Left ventricle myocardium inferior (tissue), 1 donor: ENCODE data around the gene DEPDC1. TPM values are rescaled to one million over a fixed set of nuclear protein-coding genes. Genes with fewer than 3 reads are reported as not detected.

Experiments used
- DNase-seq: peaks from one replicate; pipeline ENCODE4 v3.0.0-alpha.2; 2020
- H3K27ac ChIP-seq: fragments of 200-600 bp; replicated peaks from 2 replicates; pipeline ENCODE4 v1.8.0; 2021
- H3K27me3 ChIP-seq: fragments of 200-600 bp; 2 replicates; pipeline ENCODE4 v1.8.0; 2021; ENCODE audit warnings: low read depth
- H3K36me3 ChIP-seq: fragments of 200-600 bp; 2 replicates; pipeline ENCODE4 v1.8.0; 2021
- H3K4me1 ChIP-seq: fragments of 200-600 bp; 2 replicates; pipeline ENCODE4 v1.8.0; 2021
- H3K4me3 ChIP-seq: fragments of 200-600 bp; 2 replicates; pipeline ENCODE4 v1.8.0; 2021; ENCODE audit warnings: mild to moderate bottlenecking, moderate library complexity
- H3K9me3 ChIP-seq: fragments of 200-600 bp; replicated peaks from 2 replicates; pipeline ENCODE4 v1.8.0; 2021
- intact Hi-C: fragments of 100-400 bp; cut with micrococcal nuclease; formaldehyde crosslinking; loops from one replicate; pipeline ENCODE4 v1.11.0; 2022
- total RNA-seq: library from RNA; stranded (reverse); fragmentation: NEBNext Ultra II Directional; extraction: Animal tissue kit (Norgen Biotek cat#: 25700); gene quantifications from one replicate; pipeline ENCODE4 v1.2.1, GENCODE V29; 2021
- TF ChIP-seq, protein P1 (sequence below): fragments of 200-600 bp; IDR thresholded peaks from 2 replicates; pipeline ENCODE4 v1.8.0; 2021; ENCODE audit warnings: antibody characterized with exemption, mild to moderate bottlenecking, borderline replicate concordance
- donor health status: DM: no; HTN: yes; CAD: no; lungs with severe emphysema.

Gene DEPDC1
- total RNA-seq, 1 donor from 2014 or later, result 0.27 TPM

DNA sequence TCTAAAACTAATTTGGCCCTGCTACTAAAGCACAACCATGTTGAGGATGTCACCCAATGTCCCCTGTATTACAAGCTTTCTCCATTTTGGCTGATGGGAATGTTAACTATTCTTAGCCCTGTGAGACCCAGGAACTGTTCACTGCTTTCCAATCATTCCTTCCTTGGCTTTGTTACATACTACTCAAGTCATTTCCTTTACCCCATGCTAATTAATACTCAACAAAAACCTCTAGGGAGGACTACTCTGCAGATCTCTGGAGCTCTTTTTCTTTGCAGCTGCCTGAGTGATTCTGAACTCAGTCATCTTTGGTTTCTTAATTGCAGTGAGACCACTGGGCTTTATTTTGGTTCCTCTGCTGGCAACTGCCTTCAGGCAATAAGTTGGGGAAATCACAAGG is 23.8 kb downstream of the DEPDC1 start:
- no peak overlapping the region for H3K4me3 ChIP-seq
- peaks cover 8% of the 10 kb centered on the region for H3K9me3 ChIP-seq
- no peaks in the 10 kb centered on the region for H3K36me3 ChIP-seq
- no peaks in the 10 kb centered on the region for H3K4me1 ChIP-seq
- H3K27ac ChIP-seq, result no peak overlapping the region
- H3K27me3 ChIP-seq, result no peaks in the 10 kb centered on the region
- TF ChIP-seq, protein P1, sequence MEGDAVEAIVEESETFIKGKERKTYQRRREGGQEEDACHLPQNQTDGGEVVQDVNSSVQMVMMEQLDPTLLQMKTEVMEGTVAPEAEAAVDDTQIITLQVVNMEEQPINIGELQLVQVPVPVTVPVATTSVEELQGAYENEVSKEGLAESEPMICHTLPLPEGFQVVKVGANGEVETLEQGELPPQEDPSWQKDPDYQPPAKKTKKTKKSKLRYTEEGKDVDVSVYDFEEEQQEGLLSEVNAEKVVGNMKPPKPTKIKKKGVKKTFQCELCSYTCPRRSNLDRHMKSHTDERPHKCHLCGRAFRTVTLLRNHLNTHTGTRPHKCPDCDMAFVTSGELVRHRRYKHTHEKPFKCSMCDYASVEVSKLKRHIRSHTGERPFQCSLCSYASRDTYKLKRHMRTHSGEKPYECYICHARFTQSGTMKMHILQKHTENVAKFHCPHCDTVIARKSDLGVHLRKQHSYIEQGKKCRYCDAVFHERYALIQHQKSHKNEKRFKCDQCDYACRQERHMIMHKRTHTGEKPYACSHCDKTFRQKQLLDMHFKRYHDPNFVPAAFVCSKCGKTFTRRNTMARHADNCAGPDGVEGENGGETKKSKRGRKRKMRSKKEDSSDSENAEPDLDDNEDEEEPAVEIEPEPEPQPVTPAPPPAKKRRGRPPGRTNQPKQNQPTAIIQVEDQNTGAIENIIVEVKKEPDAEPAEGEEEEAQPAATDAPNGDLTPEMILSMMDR, result no peak
- no peak for DNase-seq
- intact Hi-C loops, result no loop called here

DNA sequence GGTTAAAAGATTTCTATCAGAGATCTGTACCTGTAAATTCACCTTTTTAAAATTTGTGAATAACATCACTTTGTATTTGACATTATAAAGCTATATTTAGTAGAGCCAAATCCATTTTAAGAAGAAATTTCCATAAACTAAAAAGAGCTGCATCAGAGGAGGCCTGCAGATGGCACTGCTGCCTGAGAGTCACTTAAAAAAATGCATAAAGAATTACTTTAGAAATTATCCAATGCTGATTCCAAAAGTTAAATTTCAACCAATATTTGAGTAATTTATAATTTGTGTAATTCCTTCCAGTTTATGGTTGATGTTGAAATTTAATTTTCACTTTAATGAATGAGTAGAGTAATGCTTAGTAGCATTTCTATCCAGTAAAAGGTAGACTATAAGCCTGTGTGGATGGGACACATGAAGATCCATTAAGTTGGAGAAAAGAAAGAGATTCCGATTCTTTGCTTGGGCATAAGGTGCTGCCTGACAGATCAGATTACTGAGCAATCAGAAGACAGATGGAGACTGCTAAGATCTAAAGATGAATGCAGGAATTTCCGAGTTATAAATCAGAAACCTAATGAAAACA is 26.4 kb downstream of the DEPDC1 start:
- intact Hi-C loops, result no loop called here
- TF ChIP-seq, protein P1, result peak; percentile 72

DNA sequence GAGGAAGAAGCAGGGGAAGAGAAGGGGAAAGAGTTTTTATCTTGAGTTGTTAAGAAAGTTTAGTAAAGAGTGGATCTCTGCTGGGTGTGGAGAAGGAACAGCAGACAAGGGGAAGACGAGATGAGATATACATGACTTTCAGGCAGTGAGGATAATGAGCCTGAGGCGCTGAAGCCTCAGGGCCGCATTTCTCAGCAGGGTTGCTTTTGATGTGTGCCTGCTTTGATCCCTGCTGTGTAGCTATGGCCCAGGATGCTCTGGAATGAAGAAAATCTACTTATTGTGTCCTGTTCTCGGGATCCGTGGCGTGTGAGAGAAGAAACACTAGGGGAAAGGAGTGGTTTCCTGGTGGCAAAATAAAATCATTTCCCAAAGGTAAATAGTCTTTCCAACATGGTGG is 32.0 kb downstream of the DEPDC1 start:
- intact Hi-C loops, result no loop called here

More for the DNA sequence above, 26.4 kb downstream of the DEPDC1 start:
- no peak for DNase-seq
- Histone ChIP-seq H3K4me1 (no peaks in the 10 kb centered on the region), H3K4me3 (no peak overlapping the region), H3K27ac (no peak overlapping the region), H3K9me3 (peaks cover 8% of the 10 kb centered on the region), H3K36me3 (no peaks in the 10 kb centered on the region), H3K27me3 (no peaks in the 10 kb centered on the region)

DNA sequence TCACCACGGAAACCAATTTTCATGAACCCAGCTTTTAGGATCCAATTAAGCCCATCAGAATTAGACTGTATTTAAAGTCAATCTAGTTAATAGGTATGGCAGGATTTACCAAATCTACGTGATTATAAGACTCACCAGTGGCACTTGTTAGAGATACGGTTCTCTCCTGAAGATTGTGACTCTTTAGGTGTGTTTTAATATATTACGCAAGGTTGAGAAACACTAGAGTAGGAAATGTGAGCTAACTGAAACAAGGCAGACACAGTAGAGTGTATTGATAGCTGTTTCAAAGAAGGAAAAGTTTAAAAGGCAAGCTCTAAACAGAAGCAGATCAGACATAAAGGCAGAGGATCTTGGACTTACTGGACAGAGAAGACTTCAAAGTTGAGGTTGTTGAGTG is 35.9 kb downstream of the DEPDC1 start:
- H3K9me3 ChIP-seq, result peaks cover 18% of the 10 kb centered on the region
- no peaks in the 10 kb centered on the region for H3K36me3 ChIP-seq
- H3K27me3 ChIP-seq, result no peaks in the 10 kb centered on the region
- H3K4me3 ChIP-seq, result no peak overlapping the region
- TF ChIP-seq, protein P1, result no peak
- intact Hi-C loops, result no loop called here
- no peak for DNase-seq
- H3K27ac ChIP-seq, result no peak overlapping the region
- H3K4me1 ChIP-seq, result no peaks in the 10 kb centered on the region

More for the DNA sequence above, 32.0 kb downstream of the DEPDC1 start:
- Histone ChIP-seq H3K27ac (no peak overlapping the region), H3K4me1 (no peaks in the 10 kb centered on the region), H3K4me3 (no peak overlapping the region), H3K27me3 (no peaks in the 10 kb centered on the region), H3K9me3 (peaks cover 18% of the 10 kb centered on the region), H3K36me3 (no peaks in the 10 kb centered on the region)
- DNase-seq, result no peak
- TF ChIP-seq, protein P1, result no peak

DNA sequence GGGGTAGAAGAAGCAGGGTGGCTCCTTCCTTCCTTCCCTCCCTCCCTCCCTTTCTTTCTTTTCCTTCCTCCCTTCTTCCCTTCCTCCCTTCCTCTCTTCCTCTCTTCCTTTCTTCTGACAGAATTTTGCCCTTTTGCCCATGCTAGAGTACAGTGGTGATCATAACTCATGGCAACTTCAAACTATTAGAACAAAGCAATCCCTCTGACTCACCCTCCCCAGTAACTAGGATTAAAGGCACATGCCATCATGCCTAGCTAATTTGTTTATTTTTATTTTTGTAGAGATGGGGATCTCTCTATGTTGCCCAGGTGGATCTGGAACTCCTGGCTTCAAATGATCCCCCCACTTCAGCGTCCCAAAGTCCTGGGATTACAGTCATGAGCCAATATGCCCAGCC is 37.1 kb downstream of the DEPDC1 start:
- no peaks in the 10 kb centered on the region for H3K4me1 ChIP-seq
- no peak overlapping the region for H3K4me3 ChIP-seq
- H3K9me3 ChIP-seq, result peaks cover 18% of the 10 kb centered on the region
- intact Hi-C loops, result no loop called here
- H3K27ac ChIP-seq, result no peak overlapping the region
- TF ChIP-seq, protein P1, result no peak
- no peaks in the 10 kb centered on the region for H3K36me3 ChIP-seq
- DNase-seq, result no peak
- no peaks in the 10 kb centered on the region for H3K27me3 ChIP-seq
